Measurements from ENCODE around the gene ZCCHC8.

The ZCCHC8 gene

DNA sequence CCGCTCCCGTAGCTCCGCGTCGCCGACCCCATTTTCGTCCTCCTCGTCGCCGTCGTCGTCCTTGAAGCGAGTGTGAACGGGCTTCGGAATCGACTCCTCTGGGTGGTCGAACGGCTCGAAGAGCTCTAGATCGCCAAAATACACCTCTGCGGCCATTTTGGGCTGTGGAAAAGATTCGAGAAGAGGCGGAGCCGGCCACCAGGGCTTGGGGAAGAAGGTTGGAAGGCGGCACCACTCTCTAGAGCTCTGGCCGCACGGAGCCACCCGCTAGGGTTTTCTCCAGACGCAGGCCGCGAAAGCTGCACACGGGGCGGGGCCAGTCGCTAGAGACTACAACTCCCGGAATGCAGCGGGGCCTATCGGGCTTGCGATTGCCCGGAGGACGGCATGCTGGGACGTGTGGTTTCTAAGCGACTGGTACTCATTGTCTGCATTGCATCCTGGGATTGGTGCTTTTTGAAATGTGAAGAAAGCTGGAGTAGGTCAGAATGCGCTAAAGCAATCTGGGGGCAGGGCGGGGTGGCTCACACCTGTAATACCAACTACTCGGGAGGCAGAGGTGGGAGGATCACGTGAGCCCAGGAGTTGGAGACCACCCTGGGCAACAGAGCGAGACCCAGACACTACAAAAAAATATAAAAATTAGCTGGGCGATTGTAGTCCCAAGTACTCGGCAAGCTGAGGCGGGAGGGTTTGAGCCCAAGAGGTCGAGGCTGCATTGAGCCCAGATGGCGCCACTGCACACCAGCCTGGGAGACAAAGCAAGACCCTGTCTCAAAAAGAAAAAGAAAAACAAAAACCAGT lies at the start of gene ZCCHC8:
TSS of gene ZCCHC8 (minus strand) at position 248 of the 804 bp plus-strand sequence. CDS start at position 156, 92 bp downstream.
- H4K20me1 ChIP-seq (ENCODE audit: insufficient read depth) = no peaks in the 10 kb centered on the region
- H2AFZ ChIP-seq (ENCODE audit: low read depth) = peak within 1 kb of the TSS; percentile 57
- H3K4me3 ChIP-seq (IDR thresholded peaks at IDR 0.05; ENCODE audit: insufficient read depth, low read depth, low read length) = no peak within 1 kb of the TSS
- peak within 1 kb of the TSS; percentile 79 for H3K4me2 ChIP-seq
- TF ChIP-seq, protein P1, sequence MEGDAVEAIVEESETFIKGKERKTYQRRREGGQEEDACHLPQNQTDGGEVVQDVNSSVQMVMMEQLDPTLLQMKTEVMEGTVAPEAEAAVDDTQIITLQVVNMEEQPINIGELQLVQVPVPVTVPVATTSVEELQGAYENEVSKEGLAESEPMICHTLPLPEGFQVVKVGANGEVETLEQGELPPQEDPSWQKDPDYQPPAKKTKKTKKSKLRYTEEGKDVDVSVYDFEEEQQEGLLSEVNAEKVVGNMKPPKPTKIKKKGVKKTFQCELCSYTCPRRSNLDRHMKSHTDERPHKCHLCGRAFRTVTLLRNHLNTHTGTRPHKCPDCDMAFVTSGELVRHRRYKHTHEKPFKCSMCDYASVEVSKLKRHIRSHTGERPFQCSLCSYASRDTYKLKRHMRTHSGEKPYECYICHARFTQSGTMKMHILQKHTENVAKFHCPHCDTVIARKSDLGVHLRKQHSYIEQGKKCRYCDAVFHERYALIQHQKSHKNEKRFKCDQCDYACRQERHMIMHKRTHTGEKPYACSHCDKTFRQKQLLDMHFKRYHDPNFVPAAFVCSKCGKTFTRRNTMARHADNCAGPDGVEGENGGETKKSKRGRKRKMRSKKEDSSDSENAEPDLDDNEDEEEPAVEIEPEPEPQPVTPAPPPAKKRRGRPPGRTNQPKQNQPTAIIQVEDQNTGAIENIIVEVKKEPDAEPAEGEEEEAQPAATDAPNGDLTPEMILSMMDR (conservative IDR thresholded peaks at IDR 0.05; ENCODE audit: low read depth, low read length) = no peak
- peak within 1 kb of the TSS; percentile 97 for H3K9ac ChIP-seq
- H3K27me3 ChIP-seq (ENCODE audit: insufficient read depth, low read depth) = no peaks in the 10 kb centered on the region
- H3K36me3 ChIP-seq (ENCODE audit: insufficient read depth) = no peaks in the 10 kb centered on the region
- H3K79me2 ChIP-seq (ENCODE audit: insufficient read depth, low read depth) = peaks cover 43% of the 10 kb centered on the region
- H3K4me1 ChIP-seq (ENCODE audit: low read depth, poor library complexity, severe bottlenecking) = peaks cover 22% of the 10 kb centered on the region
- peak within 1 kb of the TSS; percentile 99 for H3K27ac ChIP-seq

DNA sequence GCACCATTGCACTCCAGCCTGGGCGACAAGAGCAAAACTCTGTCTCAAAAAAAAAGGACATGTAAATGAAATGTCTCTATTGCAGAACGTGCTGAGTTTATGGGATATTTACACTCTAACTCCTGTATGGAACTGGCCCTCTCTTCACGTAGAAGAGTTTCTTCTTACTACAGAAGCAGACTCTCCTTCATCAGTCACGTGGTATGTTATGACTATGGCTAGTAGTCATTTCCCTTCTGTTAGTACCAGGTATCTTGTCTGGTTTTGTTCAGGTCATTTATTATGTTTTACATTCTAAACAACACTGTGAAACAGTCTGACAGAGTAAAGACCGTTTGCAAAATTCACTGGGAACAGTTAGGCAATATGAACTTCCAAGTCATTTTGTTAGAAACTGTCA lies 46.6 kb upstream of the ZCCHC8 start:
- Histone ChIP-seq H3K27me3 (ENCODE audit: insufficient read depth, low read depth) (no peaks in the 10 kb centered on the region), H4K20me1 (ENCODE audit: insufficient read depth) (no peaks in the 10 kb centered on the region), H2AFZ (ENCODE audit: low read depth) (no peak overlapping the region), H3K4me3 (IDR thresholded peaks at IDR 0.05; ENCODE audit: insufficient read depth, low read depth, low read length) (no peak overlapping the region), H3K4me1 (ENCODE audit: low read depth, poor library complexity, severe bottlenecking) (peaks cover 25% of the 10 kb centered on the region), H3K27ac (no peak overlapping the region), H3K36me3 (ENCODE audit: insufficient read depth) (no peaks in the 10 kb centered on the region; the same call in 1 of the 2 replicates), H3K9ac (no peak overlapping the region), H3K4me2 (no peak overlapping the region), H3K79me2 (ENCODE audit: insufficient read depth, low read depth) (no peaks in the 10 kb centered on the region)
- TF ChIP-seq, protein P1 (conservative IDR thresholded peaks at IDR 0.05; ENCODE audit: low read depth, low read length) = no peak

DNA sequence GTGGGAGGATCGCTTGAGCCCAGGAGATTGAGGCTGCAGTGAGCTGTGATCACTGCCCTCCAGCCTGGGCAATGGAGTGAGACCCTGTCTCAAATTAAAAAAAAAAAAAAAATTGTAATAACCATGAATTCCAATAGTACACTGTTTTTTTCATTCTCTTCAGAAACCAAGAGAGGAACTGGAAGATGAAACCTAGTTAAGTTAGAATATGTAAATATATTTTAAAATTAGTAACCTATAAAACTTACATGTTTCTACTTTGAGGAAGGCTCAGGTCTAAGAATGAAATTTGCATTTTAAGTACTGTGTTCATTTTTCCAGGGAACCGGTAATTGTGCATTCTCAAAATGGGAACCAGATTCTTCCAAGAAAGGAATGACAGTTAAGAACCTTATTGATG lies 45.1 kb upstream of the ZCCHC8 start:
- no peaks in the 10 kb centered on the region; the same call in 1 of the 2 replicates for H3K36me3 ChIP-seq (ENCODE audit: insufficient read depth)

DNA sequence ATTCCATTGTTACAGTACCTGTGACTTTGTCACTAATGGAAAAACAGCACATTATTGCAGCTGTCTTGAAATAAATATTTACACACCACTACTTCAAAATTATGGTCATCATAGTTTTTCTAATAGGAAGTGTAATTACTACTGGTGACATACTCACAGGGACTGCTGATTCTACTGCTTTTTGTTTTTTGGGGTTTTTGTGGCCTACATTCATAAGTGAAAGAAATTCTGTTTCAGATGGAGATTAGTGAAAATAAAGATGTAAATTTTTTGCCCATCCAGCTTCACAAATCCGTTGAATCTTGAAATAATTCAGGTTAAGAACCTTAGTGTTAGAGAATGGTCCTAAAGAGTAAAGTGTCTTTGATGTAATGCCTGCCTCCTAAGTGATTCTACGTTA lies 43.8 kb upstream of the ZCCHC8 start:
- peak overlapping the region; percentile 33; the same call in 1 of the 2 replicates for H3K4me2 ChIP-seq
- no peaks in the 10 kb centered on the region for H3K27me3 ChIP-seq (ENCODE audit: insufficient read depth, low read depth)
- peaks cover 25% of the 10 kb centered on the region for H3K4me1 ChIP-seq (ENCODE audit: low read depth, poor library complexity, severe bottlenecking)
- H3K9ac ChIP-seq = no peak overlapping the region
- no peaks in the 10 kb centered on the region; the same call in 1 of the 2 replicates for H3K36me3 ChIP-seq (ENCODE audit: insufficient read depth)
- TF ChIP-seq, protein P1 (conservative IDR thresholded peaks at IDR 0.05; ENCODE audit: low read depth, low read length) = no peak
- H3K27ac ChIP-seq = peak overlapping the region; percentile 33; the same call in 1 of the 2 replicates
- H4K20me1 ChIP-seq (ENCODE audit: insufficient read depth) = no peaks in the 10 kb centered on the region
- H2AFZ ChIP-seq (ENCODE audit: low read depth) = no peak overlapping the region
- H3K4me3 ChIP-seq (IDR thresholded peaks at IDR 0.05; ENCODE audit: insufficient read depth, low read depth, low read length) = no peak overlapping the region
- H3K79me2 ChIP-seq (ENCODE audit: insufficient read depth, low read depth) = no peaks in the 10 kb centered on the region

More for the DNA sequence above, 45.1 kb upstream of the ZCCHC8 start:
- no peak overlapping the region for H2AFZ ChIP-seq (ENCODE audit: low read depth)
- H3K4me2 ChIP-seq = no peak overlapping the region
- H3K9ac ChIP-seq = no peak overlapping the region
- peaks cover 25% of the 10 kb centered on the region for H3K4me1 ChIP-seq (ENCODE audit: low read depth, poor library complexity, severe bottlenecking)
- no peaks in the 10 kb centered on the region for H4K20me1 ChIP-seq (ENCODE audit: insufficient read depth)
- H3K27ac ChIP-seq = no peak overlapping the region
- TF ChIP-seq, protein P1 (conservative IDR thresholded peaks at IDR 0.05; ENCODE audit: low read depth, low read length) = no peak
- no peak overlapping the region for H3K4me3 ChIP-seq (IDR thresholded peaks at IDR 0.05; ENCODE audit: insufficient read depth, low read depth, low read length)
- no peaks in the 10 kb centered on the region for H3K27me3 ChIP-seq (ENCODE audit: insufficient read depth, low read depth)
- H3K79me2 ChIP-seq (ENCODE audit: insufficient read depth, low read depth) = no peaks in the 10 kb centered on the region
